GM19035 (cell line): Measurements from ENCODE around the gene RNF32.
"Not testable (repeated sequence)": the region's sequence is repeated elsewhere in the genome, so short reads cannot be mapped to it uniquely, and the experiment has no call there.

Experiments used
- ATAC-seq: cut with Tn5 transposase; IDR thresholded peaks from one replicate; pipeline ENCODE4 v1.9.1; 2021; ENCODE audit not compliant: unreplicated experiment

Gene RNF32

DNA sequence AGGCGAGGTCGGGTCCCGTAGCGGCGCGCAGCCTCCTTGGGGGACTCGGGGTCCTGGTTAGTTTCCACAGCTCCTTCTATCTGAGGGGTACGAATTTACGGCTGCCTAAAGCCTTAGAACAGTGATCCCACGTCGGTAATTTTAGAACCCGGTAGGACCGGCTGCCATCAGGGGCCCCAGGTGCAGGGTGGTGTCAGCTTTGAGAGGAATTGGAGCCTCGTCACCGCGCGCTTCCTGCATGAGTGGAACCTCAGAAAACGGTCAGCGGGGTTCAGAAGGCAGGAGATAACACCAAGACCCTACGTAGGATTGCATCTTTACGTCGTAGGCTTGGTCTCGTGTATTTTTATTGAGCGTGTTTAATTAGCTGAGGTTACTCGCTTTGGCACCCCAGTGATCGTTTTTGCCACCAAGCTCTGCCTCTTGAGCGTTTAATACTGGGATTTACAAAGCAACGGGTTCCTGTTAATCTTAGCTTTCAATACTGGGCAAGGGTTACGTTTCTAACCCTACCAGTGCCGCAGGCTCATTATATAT is 443 bp downstream of the RNF32 start:
- ATAC-seq, result peak; percentile 61

DNA sequence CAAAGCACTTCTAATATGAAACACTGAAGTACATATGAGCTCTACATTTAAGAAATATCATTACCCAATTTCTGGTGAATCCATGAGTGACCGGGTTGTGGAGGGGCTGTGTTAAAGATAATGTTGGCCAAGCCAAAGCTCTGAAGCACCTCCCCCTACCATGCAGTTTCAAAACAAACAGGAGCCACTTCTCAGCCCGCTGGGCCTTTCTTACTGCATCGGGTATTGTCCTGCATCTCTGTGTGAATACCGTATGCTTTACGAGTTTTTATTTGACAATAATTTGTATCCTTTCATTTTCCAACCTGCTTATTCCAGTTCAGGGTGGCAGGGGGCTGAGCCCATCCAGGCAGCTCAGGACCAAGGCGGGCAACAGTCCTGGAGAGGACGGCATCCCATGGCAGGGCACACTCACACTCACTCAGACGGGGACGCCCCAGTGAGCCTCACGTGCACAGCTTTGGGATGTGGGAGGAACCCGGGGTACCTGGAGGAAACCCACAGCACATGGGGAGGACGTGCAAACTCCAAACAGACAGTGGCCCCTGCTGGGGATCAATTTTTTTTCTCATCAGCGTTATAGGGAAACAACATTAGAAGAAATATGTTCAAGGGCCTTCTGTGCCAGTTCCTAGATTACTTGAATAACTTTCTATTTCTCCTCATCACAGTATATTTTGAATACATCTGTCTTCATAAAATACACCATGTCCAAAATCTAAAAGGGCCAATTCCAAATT is 1.9 kb downstream of the RNF32 start:
- no peak for ATAC-seq

DNA sequence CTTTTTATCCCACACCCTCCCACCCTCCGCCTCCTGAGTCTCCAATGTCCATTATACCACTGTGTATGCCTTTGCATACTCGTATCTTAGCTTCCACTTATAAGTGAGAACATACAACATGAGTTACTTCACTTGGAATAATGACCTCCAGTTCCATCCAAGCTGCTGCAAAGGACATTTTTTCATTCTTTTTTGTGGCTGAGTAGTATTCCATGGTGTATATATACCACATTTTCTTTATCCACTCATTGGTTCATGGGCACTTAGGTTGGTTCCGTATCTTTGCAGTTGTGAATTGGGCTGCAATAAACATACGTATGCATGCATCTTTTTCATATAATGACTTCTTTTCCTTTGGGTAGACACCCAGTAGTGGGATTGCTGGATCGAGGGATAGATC is 6.8 kb downstream of the RNF32 start:
- not testable (repeated sequence) for ATAC-seq

DNA sequence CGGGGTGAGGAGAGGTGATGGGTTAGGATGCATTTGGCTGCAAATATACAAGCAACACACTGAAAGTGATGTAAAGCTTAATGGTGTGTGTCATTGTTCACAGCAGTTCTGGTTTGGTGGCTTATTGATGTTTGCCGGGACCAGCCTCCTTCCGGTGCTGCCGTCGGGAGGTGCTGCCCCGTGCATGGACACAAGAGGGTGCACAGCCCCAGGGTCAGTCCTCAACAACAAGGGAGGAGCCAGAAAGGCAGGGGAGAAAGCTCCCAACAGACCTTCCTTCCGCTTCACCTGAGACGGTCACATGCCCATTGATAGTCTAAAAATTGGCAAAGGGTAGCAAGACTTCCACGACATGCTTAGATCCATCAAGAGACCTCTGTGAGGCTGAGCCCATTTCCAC is 9.5 kb downstream of the RNF32 start:
- no peak for ATAC-seq

DNA sequence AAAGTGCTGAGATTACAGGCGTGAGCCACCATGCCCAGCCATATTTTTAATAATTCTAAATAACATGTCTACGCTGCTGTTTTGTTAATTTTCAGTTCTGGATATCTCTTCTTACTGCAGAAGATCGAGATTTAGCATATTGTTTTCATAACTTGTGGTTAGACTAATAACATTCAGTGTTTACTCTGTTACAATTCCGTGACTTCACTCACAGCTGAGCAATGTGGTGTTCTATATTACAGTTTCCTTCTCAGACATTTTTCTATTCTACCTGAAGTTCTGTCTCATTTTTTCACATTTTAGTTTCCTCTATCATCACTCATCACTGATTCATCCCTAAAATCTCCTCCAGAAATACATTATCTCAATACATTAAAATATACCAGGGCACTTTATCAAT is 10.9 kb downstream of the RNF32 start:
- no peak for ATAC-seq

DNA sequence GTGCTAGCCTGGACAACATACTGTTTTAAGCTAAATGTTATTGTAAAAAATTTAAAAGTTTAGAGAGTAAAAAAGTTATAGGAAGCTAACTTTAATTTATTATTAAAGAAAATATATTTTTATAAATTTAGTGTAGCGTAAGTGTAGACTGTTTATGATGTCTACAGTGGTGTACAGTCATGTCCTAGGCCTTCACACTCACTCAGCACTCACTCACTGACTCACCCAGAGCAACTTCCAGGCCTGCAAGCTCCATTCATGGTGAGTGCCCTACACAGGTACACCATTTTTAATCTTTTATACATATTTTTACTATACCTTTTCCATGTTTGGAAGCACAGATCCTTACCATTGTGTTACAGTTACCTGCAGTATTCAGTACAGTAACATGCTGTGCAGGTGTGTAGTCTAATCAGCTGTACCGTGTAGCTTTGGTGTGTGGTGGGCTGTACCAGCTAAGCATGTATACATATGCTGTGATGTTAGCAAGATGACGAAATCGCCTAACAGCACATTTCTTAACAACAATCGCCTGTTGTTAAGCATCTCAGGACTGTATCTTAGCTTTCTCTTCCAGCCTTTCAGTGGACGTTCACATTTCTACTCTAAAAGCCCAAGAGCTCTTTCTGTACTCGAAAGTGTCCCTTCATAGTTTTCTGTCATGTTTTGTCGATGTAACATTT is 12.5 kb downstream of the RNF32 start:
- no peak for ATAC-seq

DNA sequence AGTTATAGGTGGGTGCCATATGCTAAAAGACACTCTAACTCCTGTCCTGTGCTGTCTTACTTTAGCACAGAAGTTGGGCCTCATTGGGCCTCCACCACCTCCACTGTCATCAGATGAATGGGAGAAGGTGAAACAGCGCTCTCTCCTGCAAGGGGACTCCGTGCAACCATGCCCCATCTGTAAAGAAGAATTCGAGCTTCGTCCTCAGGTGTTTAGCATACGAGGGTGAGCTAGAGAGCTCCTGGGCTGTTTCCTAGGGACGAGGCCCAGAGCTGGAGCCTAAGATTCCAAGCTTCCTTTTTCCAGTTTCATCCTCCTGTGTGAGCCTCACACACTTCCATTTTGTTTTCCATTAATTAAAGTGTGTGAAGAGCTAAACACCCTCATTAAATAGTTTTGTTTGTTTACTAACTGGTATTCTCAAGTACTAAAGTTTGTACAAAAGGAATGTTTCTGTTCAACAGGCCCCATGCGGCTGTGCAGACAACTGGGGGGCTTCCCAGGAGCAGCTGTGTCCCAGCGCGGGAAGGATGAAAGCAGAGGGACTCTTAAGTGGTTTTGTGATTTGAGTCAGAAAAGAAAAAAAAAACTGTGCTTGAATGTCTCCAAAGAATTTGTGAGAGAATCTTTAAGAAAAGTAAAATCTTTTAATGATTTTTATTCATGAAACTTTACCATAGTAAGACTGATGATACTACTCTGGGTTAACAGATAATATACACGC is 14.1 kb downstream of the RNF32 start:
- no peak for ATAC-seq

DNA sequence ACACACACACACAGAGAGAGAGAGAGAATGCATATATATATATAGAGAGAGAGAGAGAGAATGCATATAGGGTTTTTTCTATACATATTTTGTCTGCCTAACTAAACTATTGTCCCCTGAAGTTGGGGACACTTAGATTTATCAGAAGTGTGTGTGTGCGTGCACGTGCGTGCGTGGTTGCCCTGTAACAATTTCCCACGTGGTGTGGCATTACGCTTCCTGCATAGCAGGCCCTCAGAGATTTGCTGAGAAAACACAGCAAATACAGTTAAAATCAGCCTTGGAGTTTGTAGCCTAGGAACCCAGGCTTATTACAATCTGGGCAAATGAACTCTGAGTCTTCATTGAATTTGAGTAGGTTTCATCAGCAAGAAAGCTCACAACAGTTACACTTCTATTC is 14.7 kb downstream of the RNF32 start:
- ATAC-seq, result no peak

DNA sequence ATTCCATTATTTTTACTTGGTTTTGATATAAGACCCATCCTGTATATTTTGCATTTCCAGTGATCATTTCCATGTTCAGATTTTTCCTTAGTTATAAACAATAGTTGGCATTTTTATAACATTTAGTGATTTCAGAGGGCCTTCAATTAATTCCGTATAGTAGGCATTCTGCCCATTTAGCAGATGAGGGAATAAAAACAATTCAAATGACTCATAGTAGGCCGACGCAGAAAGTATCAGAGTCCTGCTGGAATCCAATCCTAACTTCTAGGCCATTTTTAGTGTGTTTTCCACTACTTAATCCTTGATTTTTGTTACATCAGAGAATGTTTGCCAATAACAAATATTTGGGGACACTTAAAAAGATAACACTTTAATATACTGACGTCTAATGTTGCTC is 15.4 kb downstream of the RNF32 start:
- ATAC-seq, result no peak

DNA sequence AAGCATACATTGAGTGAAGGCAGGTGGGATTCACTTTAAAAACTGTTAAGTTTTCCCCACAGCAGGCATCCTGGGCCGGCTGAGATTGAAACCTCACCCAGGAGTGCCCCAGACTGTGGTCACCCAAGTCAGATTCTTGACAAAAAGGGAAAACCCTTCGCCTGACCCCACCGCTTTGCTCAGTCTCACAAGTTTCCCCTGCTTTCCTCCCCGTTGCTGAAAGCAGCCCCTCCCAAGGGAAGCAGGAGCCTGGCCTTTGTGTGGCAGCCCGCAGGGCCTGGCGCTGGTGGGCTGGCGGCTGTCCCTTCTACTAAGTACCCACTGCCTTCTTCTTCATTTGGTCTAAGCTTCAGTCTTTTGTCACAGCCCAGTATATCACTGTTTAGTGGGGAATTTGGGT is 16.0 kb downstream of the RNF32 start:
- no peak for ATAC-seq

DNA sequence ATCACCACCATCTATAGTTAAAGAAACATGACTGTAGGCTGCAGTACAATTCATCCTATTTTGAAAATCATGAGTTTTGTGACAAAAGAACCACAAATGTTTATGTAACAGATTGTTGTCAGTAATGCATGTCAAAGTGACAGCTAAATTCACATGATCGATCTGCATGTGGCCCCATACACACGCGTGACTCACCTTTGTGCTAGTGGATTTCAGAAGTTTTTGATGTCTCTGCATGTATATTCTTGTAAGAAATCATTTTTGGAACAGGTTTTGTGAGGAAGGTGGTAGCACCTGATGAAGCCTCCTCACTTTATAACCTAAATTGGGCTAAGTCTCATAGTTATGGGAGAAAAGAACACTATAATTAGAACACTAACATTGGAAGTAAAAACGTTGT is 17.1 kb downstream of the RNF32 start:
- no peak for ATAC-seq

DNA sequence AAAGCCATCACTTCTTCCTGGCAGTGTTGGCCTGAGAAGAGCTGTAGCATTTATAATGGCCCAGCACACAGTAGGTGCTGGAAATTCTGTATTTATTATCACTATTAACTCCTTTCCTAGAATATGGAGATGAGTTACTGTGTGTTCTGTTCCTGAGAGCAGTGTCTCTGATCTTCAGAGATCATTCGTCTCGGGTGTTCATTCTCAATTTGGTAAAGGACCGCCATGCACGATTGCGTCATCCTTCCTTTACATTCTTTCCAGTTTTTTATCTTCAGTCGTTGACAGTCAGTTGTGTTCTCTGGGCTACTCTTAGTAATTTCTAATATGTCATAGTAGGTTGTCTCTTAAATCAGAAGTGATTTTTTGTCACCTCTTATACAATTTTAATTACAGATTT is 18.6 kb downstream of the RNF32 start:
- no peak for ATAC-seq

DNA sequence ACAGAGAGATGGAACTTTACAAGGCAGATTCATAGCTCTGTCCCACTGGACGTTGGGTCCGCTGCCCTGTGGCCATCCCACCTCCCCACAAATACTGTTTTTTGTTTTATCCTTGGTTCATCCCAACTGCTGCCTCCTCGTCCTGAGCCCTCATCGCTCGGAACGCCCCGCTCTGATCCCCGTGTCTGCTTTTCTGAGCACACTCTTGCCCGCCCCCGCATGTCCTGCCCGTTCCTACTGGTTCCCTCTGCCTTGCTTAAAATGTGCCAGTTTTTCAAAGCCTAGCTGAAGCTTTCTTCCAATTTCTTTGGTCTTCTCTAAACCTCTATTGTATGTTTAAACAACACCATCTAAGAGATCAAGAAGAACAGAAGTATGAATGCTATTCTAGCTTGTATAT is 19.4 kb downstream of the RNF32 start:
- ATAC-seq, result no peak

DNA sequence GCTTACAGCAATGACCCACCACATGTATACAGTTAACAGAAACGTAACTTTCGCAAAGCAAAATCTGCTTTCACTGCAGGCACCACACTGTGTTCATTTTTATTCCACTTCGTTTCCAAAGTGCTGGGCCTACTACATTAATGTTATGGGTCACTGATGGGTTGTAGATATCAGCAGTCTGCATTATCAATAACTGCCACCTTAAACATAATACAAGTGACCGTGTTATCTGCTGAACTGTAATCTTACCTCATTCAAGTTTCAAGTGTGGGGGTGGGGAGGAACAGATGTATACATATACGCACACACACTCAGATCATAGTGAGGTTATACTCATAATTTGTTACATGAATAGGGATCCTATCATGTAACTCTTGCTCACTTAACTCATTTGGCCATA is 21.1 kb downstream of the RNF32 start:
- ATAC-seq, result no peak

DNA sequence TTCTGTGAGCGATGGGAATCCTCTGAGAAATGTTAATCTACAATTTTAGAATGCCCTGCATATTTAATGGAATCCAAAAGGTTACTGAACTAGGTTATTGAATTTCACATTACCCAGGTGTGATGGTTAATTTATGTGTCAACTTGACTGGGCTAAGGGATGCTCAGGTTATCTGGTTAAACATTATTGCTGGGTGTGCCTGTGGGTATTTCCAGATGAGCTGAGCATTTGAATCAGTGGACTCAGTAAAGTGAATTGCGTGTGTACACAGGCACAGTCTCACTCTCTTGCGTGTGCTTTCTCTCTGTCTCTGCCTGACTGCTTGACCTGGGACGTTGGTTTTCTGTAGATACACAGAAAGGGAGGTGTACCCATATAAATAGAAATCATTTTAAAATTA is 21.7 kb downstream of the RNF32 start:
- no peak for ATAC-seq

DNA sequence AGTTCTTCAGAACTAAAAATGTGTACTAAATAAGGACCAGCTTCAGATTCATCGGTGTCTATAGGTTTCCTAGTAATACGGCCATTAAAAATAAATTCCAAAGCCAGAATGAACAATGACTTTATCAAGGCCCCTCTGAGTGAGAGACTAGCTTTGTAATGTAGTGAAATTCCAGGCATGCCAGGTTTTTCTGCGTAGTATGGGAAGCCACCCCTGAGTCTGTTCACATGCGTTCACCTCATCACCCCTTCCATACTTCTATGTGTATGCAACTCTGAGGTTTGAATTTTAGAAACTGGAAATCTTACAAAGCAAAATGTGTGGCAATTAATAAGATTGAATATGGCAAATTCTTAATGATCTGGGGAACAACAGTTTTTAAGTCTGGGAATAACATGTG is 24.5 kb downstream of the RNF32 start:
- no peak for ATAC-seq

DNA sequence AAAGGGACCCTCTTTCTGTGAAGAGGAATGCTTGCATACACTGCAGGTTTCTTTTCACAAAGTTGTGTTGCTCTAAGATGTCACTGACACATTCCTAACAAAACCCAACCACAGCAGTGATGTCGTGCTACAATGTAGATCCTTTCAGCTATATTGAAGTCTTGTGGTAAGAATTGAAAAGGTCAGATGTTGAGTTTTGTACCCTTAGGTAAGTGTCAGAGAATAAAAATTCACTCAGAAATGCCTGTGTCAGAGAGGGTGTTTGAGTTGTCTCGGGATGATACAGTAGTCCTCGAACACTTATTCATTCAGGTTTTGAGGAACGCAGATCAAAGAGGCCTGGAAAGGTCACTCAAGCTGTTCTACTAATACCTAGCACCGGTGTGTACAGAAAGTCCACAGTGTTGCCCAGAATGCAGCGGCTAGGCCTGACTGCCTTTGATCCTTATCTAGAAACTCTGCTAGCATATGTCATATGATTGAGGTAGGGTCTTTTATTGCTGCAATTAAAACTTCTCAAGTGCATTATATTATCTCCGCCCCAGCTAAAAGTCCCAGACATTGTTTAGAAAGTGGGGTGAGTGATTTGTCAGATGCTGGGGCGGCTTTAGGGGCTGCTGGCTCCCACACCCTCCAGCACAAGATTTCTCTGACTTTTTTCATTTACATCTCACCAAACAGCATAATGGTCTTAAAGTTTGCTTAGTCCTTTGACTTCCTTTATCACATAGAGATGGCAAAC is 26.0 kb downstream of the RNF32 start:
- ATAC-seq, result no peak

DNA sequence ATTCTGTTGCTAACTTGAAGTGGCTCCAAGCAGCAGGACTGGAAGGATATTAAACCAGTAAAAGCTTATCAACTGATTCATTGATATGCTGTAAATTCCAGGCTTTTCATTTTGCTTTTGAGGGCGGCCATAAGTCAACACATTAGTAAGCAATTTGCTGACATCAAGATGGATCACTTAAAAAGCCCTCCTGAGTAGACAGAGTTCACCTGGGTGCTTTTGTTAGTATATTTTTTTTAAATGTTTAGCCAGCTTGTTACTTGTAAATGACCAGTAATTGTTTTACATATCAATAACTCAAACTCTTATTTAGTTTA is 26.5 kb downstream of the RNF32 start:
- no peak for ATAC-seq

DNA sequence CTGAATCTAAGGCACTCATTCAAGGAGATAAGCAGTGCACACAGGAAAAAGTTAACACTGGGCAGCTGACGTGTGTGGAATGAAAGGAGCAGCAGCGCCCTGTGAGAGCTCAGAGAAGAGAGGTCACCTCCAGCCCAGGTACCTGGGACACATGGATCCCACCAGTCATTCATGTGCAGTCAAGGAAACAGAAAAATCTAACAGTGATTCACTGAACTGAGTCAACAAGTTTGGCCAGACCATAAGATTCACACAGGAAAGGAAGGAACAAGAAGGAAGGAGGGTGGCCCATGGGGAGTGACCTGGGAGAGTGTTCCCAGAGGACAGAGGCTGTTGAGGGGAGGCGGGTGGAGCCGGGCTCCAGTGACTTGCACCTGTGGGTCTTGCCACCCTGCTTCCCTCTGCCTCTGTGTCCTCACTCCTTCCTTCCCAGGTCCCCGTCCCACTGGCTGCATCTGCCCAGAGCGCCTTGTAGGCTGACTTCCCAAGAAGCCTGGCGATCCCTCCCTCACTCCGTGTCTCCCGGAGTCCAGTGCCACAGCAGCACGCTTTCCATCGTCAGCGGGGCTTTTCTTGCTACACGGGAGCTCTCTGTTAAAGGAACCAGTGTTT is 27.7 kb downstream of the RNF32 start:
- no peak for ATAC-seq

DNA sequence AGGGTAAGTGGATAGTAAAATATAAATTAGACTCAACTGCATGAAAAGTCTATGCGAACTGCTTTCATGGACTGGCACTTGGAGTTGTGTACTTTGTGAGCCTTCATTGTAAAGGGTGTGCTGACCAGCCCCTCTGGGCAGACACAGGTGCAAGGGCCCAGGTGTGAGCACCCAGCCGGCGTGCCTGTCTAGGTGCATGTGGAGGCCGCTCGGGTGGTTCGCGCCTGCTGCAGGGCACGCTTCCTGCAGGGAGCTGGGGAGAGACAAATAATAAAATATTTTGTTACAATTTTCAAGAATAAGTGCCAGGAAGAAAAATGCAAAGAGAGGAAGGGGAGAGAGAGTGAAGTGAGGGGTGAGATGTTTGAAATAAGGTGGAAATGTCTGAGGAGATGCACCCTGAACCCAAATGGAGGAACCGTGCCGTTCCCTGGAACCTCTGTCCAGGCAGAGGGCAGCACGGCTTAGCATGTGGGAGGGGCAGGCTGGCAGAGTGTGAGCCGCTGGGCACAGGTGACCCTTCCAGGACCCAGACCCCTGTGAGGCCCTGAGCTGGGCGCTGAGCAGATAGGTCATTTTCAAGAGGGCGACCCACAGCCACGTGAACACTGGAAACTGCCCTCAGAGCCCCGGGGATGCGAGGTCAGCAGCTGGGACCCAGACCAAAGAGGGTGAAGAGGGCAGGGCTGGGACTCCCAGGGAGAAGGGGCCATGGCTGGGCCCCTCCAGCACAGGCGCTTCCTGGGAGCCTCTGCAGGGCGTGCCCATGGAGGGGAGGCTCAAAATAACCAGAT is 28.7 kb downstream of the RNF32 start:
- ATAC-seq, result no peak
